ENCODE results near the gene ZBTB40. TPM values are rescaled to one million over a fixed set of nuclear protein-coding genes. Genes with fewer than 3 reads are reported as not detected.

The ZBTB40 gene
- polyA plus RNA-seq, 1 of the 3 experiments (the other 2 are of a cell fraction): 5.0 TPM

DNA sequence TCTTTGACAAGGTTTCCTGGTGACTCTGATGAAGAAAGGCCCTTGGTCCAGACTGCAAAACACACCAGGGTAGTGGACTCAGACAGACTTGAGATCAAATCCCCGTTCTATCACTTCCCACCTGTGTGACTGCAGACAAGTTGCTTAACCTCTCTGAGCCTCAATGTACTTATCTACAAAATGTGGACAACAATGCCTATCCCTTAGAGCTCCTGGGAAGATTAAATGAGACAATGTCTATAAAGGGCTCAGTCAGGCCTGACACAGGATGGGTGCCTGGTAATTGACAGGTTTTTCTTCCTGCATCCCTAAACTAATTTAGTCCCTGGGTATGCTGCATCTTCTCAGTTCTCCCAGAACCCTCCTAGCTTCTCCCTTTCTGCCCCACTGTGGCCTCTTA is 37.9 kb upstream of the ZBTB40 start (continued):
- TF ChIP-seq, protein P1, sequence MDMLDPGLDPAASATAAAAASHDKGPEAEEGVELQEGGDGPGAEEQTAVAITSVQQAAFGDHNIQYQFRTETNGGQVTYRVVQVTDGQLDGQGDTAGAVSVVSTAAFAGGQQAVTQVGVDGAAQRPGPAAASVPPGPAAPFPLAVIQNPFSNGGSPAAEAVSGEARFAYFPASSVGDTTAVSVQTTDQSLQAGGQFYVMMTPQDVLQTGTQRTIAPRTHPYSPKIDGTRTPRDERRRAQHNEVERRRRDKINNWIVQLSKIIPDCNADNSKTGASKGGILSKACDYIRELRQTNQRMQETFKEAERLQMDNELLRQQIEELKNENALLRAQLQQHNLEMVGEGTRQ (IDR thresholded peaks at IDR 0.05; ENCODE audit: borderline replicate concordance, low read depth, low read length): no peak
- TF ChIP-seq JUND (IDR thresholded peaks at IDR 0.05): no peak
- TF ChIP-seq, protein P2, sequence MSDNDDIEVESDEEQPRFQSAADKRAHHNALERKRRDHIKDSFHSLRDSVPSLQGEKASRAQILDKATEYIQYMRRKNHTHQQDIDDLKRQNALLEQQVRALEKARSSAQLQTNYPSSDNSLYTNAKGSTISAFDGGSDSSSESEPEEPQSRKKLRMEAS (IDR thresholded peaks at IDR 0.05; ENCODE audit: low read depth): no peak
- TF ChIP-seq POLR2AphosphoS5 (IDR thresholded peaks at IDR 0.05; ENCODE audit: low read depth, low read length): no peak
- TF ChIP-seq, protein P3, sequence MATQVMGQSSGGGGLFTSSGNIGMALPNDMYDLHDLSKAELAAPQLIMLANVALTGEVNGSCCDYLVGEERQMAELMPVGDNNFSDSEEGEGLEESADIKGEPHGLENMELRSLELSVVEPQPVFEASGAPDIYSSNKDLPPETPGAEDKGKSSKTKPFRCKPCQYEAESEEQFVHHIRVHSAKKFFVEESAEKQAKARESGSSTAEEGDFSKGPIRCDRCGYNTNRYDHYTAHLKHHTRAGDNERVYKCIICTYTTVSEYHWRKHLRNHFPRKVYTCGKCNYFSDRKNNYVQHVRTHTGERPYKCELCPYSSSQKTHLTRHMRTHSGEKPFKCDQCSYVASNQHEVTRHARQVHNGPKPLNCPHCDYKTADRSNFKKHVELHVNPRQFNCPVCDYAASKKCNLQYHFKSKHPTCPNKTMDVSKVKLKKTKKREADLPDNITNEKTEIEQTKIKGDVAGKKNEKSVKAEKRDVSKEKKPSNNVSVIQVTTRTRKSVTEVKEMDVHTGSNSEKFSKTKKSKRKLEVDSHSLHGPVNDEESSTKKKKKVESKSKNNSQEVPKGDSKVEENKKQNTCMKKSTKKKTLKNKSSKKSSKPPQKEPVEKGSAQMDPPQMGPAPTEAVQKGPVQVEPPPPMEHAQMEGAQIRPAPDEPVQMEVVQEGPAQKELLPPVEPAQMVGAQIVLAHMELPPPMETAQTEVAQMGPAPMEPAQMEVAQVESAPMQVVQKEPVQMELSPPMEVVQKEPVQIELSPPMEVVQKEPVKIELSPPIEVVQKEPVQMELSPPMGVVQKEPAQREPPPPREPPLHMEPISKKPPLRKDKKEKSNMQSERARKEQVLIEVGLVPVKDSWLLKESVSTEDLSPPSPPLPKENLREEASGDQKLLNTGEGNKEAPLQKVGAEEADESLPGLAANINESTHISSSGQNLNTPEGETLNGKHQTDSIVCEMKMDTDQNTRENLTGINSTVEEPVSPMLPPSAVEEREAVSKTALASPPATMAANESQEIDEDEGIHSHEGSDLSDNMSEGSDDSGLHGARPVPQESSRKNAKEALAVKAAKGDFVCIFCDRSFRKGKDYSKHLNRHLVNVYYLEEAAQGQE (IDR thresholded peaks at IDR 0.05; ENCODE audit: low read depth, low read length): no peak

DNA sequence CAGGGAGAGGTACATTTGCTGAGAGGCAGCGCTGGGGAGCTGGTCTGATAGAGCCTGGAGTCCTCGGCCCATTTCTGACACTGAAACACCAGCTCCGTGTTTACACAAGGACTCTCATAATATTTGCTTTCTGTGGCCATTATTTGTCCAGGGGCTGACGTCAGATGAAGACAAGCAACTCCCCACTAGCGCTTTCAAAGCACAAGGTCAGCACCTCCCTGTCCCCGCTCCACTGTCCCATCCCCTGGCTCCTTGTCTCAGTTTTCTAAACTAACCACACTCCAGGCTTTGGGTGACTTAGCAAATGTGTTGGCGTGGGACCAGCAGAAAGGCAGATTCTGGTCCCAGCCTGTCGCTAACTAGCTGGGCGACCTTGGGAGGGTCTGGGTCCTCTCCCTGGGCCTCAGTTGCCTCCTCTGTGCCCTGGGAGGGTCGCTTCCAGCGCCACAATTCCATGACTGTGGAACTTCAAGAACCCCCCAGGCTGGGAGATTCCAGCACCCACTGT is 37.4 kb upstream of the ZBTB40 start:
- no peak overlapping the region for H3K4me2 ChIP-seq
- H3K4me3 ChIP-seq (ENCODE audit: low read depth in 2 of 2, low read length in 1 of 2): no peak overlapping the region
- TF ChIP-seq TCF12 (IDR thresholded peaks at IDR 0.05) (no peak), FOXJ3 (CRISPR knock-in tag; IDR thresholded peaks at IDR 0.05) (no peak), SIN3A (IDR thresholded peaks at IDR 0.05; ENCODE audit: borderline replicate concordance, low read depth, low read length) (no peak), RAD21 (IDR thresholded peaks at IDR 0.05; ENCODE audit: low read length) (no peak)
- TF ChIP-seq, protein P4, sequence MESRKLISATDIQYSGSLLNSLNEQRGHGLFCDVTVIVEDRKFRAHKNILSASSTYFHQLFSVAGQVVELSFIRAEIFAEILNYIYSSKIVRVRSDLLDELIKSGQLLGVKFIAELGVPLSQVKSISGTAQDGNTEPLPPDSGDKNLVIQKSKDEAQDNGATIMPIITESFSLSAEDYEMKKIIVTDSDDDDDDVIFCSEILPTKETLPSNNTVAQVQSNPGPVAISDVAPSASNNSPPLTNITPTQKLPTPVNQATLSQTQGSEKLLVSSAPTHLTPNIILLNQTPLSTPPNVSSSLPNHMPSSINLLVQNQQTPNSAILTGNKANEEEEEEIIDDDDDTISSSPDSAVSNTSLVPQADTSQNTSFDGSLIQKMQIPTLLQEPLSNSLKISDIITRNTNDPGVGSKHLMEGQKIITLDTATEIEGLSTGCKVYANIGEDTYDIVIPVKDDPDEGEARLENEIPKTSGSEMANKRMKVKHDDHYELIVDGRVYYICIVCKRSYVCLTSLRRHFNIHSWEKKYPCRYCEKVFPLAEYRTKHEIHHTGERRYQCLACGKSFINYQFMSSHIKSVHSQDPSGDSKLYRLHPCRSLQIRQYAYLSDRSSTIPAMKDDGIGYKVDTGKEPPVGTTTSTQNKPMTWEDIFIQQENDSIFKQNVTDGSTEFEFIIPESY (IDR thresholded peaks at IDR 0.05; ENCODE audit: borderline replicate concordance, low read depth): no peak
- ChIA-PET POLR2A (no interaction called here), CTCF (interaction anchor here (0.9 to 12.2 kb wide), 9 partner anchors 28 to 391 kb away, joined by 3 to 173 read pairs (median 5); partner anchors contain the start of gene C1QC)
- no peaks in the 10 kb centered on the region for H3K79me2 ChIP-seq (ENCODE audit: insufficient read depth)
- no peaks in the 10 kb centered on the region for H3K27me3 ChIP-seq (ENCODE audit: insufficient read depth)
- 61% methylated on average over 10 of the region's 11 CpGs for WGBS (ENCODE audit: low lambda C conversion rate)
- no peaks in the 10 kb centered on the region for H3F3A ChIP-seq (replicated peaks; ENCODE audit: insufficient read depth)
- no peak for DNase-seq
- H3K9me3 ChIP-seq: no peaks in the 10 kb centered on the region
- H3K4me1 ChIP-seq (ENCODE audit: control insufficient read depth in 1 of 2, insufficient read depth in 2 of 2, low read depth in 1 of 2, low read length in 1 of 2): peaks cover 7 to 26% of the 10 kb centered on the region in 2 experiments; a peak in 2 of 4 replicates
- H3K27ac ChIP-seq (ENCODE audit: low read depth in 2 of 2, low read length in 1 of 2): peak overlapping the region in 1 of 2 experiments; percentile 58; a peak in 1 of 4 replicates
- no peaks in the 10 kb centered on the region for H4K20me1 ChIP-seq (ENCODE audit: insufficient read depth)
- H3K36me3 ChIP-seq (replicated peaks in 1 of 2; ENCODE audit: control insufficient read depth in 1 of 2, insufficient read depth in 2 of 2, low read length in 1 of 2): no peaks in the 10 kb centered on the region
- no peaks in the 10 kb centered on the region for H3K9me2 ChIP-seq
- no peak overlapping the region for H2AFZ ChIP-seq (ENCODE audit: low read depth)
- no peak overlapping the region for H3K9ac ChIP-seq
